Measurements from ENCODE around the gene ITGA1. TPM values are rescaled to one million over a fixed set of nuclear protein-coding genes. Genes with fewer than 3 reads are reported as not detected.
"Not testable (repeated sequence)": the region's sequence is repeated elsewhere in the genome, so short reads cannot be mapped to it uniquely, and the experiment has no call there.

The ITGA1 gene
- polyA plus RNA-seq, 3 donors = 51.1 to 63.1 (median 53.3) TPM

GRCh38 chr5:52799983-52800393 is 12.3 kb downstream of the ITGA1 start:
- DNase-seq (ENCODE audit: low read depth in 3 of 3, low spot score in 2 of 3) = peak in 2 of 3 donors; percentile 88 to 89

DNA sequence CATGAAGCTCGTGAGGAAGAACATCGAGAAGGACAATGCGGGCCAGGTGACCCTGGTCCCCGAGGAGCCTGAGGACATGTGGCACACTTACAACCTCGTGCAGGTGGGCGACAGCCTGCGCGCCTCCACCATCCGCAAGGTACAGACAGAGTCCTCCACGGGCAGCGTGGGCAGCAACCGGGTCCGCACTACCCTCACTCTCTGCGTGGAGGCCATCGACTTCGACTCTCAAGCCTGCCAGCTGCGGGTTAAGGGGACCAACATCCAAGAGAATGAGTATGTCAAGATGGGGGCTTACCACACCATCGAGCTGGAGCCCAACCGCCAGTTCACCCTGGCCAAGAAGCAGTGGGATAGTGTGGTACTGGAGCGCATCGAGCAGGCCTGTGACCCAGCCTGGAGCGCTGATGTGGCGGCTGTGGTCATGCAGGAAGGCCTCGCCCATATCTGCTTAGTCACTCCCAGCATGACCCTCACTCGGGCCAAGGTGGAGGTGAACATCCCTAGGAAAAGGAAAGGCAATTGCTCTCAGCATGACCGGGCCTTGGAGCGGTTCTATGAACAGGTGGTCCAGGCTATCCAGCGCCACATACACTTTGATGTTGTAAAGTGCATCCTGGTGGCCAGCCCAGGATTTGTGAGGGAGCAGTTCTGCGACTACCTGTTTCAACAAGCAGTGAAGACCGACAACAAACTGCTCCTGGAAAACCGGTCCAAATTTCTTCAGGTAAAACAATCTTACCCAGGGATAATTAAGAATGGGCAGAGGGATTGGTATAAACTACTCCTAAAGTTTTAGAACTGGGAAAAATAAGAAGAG is 12.9 kb downstream of the ITGA1 start:
- no peak for DNase-seq (ENCODE audit: low read depth in 3 of 3, low spot score in 2 of 3)

DNA sequence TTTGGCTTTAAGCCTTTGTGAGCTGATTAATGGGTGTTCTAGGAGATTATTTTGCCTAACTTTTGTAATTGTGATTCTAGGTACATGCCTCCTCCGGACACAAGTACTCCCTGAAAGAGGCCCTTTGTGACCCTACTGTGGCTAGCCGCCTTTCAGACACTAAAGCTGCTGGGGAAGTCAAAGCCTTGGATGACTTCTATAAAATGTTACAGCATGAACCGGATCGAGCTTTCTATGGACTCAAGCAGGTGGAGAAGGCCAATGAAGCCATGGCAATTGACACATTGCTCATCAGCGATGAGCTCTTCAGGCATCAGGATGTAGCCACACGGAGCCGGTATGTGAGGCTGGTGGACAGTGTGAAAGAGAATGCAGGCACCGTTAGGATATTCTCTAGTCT is 13.6 kb downstream of the ITGA1 start:
- no peak for DNase-seq (ENCODE audit: low read depth in 3 of 3, low spot score in 2 of 3)

DNA sequence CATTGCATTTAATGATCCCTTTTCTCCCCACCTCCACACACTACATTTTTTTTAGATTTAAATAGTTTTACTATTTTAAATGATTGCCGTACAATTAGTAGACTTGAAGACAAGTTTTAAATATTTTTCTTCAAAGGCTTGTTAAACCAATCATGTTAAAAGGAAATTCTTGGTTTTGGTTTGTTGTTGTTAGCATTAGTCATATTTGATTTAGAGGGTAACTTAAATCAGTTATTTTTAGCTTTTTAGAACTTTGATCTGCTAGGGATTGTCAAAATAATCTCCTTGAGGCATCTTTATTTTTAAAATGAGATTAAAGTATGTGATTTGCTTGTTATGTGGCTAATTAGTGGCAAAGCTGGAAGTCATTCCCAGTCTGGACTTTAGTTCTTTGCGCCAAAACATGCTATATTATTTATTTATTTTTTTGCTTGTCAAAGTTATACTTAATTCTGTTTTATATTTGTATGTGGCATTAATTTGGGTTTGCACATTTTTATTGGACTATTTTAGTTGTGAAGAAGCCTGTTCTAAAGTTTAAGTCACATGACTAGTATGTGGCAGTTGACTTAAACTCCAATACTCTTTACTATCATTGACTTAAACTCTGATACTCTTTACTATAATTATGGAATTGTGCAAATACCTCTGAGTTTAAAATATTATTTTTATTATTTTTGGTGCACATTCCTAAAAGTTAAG is 14.7 kb downstream of the ITGA1 start:
- DNase-seq (ENCODE audit: low read depth in 3 of 3, low spot score in 2 of 3) = no peak

DNA sequence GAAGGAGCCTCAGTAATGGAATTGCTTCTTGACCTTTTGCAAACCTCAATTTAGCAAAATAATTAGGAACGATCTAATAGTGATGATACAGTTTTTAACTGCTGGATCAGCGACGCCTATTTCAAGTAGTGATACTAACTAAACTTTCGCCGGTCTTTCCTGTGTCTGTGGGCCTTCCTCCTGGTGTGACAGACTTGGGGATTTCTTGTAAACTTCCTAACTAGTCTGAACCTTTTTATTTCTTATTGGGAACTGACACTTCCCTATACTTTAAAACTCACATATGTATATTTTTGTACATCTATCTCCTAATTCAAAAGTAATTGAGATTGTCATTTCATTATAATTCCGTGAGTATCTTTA is 15.2 kb downstream of the ITGA1 start:
- no peak for DNase-seq (ENCODE audit: low read depth in 3 of 3, low spot score in 2 of 3)

DNA sequence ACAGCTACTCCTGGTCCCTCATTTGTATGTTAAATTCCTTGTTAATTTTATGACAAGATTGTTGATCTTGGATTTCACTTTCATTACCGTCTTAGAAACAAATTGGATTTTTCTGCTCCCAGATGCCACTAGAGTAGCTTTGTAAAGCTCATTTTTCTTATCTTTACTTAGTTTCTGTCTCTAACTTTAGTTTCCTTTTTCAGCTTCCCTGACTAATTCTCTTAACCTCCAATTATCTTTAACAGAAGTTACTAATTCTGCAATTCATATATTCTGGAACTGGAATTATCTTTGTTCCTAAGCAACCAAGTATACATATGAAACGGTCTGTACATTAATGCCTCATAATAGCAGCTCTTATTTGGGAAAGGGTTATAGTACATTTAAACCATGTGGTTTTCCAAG is 16.7 kb downstream of the ITGA1 start:
- no peak for DNase-seq (ENCODE audit: low read depth in 3 of 3, low spot score in 2 of 3)

GRCh38 chr5:52804981-52805380 is 17.3 kb downstream of the ITGA1 start:
- DNase-seq (ENCODE audit: low read depth in 3 of 3, low spot score in 2 of 3) = no peak

DNA sequence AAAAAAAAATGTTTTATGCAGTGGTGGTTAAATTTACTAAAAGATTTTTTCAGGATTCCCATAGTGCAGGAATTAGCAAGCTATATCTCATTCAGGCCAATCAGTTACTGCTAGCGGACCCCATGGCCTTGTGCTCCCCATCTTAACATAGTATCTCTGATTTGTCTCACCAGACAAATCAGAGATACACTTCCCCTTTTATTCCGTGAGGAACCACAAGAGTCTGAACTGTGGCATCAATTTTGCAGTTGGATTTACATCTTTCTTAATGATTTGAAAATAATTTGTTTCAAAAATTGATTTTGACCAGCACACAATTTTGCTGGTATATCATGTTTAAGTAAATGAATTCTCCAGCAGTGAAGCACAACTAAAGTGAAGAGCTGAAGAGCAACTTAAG is 17.9 kb downstream of the ITGA1 start:
- no peak for DNase-seq (ENCODE audit: low read depth in 3 of 3, low spot score in 2 of 3)

DNA sequence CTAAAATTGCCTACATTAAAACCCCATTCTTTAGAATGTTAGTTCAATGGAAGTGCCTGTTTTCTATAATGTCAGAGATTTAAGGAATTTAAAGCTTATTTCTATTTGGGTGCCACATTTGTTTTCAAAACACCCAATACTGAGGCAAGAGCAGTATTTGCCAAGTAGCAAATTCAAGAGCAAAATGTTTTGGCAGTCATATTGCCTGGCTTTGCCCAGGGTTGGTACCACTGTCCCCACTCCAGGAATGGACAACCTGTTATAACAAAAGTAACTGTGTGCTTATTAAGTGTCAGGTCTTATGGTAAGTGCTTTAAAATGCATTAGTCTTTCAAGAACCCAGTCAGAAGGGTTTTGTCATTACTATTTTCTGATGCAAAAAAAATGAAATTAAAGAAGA is 19.3 kb downstream of the ITGA1 start:
- DNase-seq (ENCODE audit: low read depth in 3 of 3, low spot score in 2 of 3) = no peak

DNA sequence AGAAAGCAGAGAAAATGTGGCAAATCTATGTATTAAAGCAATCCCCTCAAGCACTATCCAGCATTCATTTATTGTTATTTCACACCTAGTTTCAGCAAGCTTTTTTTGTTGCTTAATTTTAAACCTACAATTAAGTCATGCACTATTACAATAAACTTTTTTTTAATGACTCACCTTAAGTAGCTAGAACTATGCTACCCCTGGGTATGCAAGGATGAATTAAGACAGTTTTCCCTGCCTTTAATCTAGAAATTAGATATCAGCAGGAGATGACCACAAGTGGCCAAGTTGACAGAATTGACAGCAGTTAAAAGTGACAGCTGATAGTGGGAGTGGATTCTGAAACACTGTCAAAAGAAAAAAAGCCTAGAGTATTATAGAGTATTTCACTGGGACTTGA is 20.0 kb downstream of the ITGA1 start:
- no peak for DNase-seq (ENCODE audit: low read depth in 3 of 3, low spot score in 2 of 3)

DNA sequence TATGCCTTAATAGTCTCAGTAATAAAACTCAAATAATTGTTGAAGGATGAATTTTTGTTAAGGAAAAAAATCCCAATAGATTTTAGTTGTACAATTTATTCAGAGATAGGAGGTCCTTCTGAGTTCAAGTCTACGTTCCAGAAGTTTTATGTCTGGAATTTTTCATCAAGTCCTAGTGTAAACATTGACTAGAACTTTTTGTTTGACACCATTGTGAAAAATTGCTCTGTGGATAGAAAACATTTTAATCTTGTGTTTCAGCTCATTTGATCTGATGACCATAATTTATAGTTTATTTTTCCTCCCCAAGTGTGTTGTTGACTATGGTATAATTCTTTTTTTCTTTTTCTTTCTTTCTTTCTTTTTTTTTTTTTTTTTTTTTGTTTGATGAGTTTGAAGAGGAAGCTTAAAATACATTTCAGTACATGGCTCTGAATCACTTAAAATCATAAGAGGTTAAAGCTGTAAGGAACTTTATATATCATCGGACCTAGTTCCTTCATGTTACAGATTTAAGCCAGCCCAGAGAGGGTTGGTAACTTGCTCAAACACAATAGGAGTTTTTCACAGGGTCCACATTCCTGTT is 20.7 kb downstream of the ITGA1 start:
- DNase-seq (ENCODE audit: low read depth in 3 of 3, low spot score in 2 of 3) = no peak

DNA sequence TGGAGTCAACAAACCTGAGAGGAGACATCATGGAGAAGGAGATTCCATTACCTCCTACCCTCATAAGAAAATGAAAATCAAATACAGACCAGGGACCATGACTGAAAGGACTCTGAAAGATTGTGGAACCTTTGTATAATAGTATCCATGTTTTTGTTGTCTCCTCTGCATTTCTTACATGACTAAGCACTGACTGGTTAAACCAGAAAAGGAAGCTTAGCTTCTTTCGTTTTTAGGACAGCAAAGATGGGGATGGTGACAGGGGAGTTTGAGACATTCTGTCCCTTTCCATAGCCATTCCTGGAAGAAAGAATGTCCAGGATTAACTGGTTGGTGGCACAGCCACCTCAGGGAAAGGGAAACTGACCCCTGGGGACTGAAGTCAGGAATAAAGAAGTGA is 22.2 kb downstream of the ITGA1 start:
- no peak for DNase-seq (ENCODE audit: low read depth in 3 of 3, low spot score in 2 of 3)

DNA sequence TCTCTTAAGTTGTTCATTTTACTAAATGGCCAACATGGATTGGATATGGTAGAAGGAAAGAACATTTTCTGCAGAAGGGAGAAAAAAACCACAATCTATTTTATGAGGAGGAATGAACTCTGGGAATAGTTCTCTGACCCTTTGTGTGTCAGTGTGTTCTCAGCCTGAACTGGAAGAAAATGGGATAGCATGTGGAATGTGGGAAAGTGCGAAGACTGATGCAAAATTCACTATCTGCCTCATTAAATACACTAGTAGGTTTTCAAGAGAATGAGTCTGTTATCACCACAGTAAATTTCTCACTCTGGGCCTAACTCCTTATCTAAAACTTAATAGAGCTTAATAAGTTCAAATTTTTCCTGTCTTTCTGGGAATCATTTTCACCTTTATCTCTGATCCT is 22.7 kb downstream of the ITGA1 start:
- DNase-seq (ENCODE audit: low read depth in 3 of 3, low spot score in 2 of 3) = no peak

GRCh38 chr5:52811067-52811749 is 23.5 kb downstream of the ITGA1 start:
- DNase-seq (ENCODE audit: low read depth in 3 of 3, low spot score in 2 of 3) = no peak

DNA sequence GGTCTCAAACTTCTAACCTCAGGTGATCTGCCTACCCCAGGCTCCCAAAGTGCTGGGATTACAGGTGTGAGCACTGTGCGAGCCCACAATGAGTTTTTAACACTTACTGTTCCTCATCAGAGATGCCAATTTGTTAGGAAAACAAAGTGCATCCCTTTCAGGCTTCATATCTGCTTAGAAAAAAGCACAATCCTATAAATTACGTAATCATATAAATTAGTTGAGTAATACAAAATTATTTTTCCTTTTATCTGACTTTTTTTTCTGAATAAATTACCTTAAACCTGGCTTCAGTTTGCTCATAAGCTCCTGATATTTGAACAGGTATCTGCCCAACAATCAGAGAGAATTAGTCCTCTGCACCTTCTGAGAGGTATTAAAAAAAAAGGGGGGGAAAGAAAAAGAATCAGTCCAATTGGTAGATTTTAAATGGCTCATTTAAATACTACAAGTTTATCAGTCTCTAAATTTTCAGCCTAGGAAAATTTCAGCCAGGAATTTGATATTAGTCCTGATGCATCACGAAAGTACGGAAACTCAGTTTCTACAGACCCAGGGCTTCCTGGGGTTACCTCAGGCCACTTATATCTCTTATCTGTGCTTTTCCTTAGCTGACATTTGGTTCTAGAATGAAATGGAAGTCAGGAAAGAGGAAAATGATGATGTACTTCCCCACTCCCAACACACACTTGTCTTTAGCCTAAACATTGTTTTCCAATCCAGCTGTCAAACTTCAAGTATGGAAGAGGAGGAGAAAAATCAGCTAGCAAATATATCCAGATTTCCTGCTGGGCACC is 26.8 kb downstream of the ITGA1 start:
- DNase-seq (ENCODE audit: low read depth in 3 of 3, low spot score in 2 of 3) = no peak

DNA sequence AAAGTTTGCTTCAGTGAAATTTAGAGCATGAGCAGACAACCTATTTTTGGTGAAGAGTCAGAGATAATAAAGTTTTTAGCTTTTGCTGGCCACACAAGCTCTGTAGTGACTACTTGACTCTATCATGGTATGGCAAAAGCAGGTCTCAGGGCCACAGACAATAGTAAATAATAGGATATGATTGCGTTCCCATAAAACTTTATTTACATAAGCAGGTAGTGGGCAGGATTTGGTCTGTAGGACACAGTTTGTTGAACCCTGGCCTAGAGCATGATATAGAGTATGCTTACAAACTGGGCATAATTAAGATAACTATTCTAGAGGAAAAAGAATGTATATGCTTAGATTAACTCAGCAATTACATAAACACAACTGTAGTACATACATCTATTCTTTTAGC is 30.1 kb downstream of the ITGA1 start:
- DNase-seq (ENCODE audit: low read depth in 3 of 3, low spot score in 2 of 3) = no peak

DNA sequence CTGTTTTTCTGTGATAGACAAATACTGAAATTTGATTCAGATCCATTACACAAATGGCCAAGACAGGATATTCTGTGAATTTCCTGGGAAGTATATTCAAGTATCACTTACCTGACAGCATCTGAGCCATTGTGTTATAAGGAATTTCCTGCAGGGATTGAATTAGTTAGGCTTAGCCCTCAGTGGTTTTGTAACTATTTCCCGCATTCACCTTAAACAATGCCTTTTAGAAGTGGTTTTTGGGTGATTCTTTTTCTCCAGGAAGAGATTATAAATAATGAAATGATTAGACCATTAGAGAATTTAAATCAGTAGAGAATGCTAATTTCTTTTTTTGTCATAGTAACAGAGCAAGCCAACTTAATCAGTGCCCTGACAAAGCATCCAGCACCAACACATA is 30.6 kb downstream of the ITGA1 start:
- DNase-seq (ENCODE audit: low read depth in 3 of 3, low spot score in 2 of 3) = no peak

- DNase-seq (ENCODE audit: low read depth in 3 of 3, low spot score in 2 of 3) = not testable (repeated sequence)
Measured at GRCh38 chr5:52818807-52819206, 31.1 kb downstream of the ITGA1 start.

GRCh38 chr5:52821901-52822300 is 34.2 kb downstream of the ITGA1 start:
- DNase-seq (ENCODE audit: low read depth in 3 of 3, low spot score in 2 of 3) = no peak

GRCh38 chr5:52822437-52822836 is 34.7 kb downstream of the ITGA1 start:
- no peak for DNase-seq (ENCODE audit: low read depth in 3 of 3, low spot score in 2 of 3)

- DNase-seq (ENCODE audit: low read depth in 3 of 3, low spot score in 2 of 3) = no peak
Measured at GRCh38 chr5:52824827-52825226, 37.1 kb downstream of the ITGA1 start.

All from right renal cortex interstitium (tissue), 3 donors.